ENCODE measurements around the gene PRMT9. TPM values are rescaled to one million over a fixed set of nuclear protein-coding genes. Genes with fewer than 3 reads are reported as not detected.

Gene PRMT9
- total RNA-seq (2014; rRNA removed; shearing (Covaris generic); ENCODE audit: low replicate concordance): 3.1 and 3.9 TPM in 2 replicates

GRCh38 chr4:147683717-147684700 lies at the start of gene PRMT9:
PRMT9 (minus strand) TSS chr4:147684163; CDS start chr4:147683987, 176 bp downstream.
- DNase-seq: peak; percentile 84
- H3K9me3 ChIP-seq: no peaks in the 10 kb centered on the region
- peak within 1 kb of the TSS; percentile 74 for H3K4me3 ChIP-seq
- no peaks in the 10 kb centered on the region for H3K27me3 ChIP-seq
- H3K36me3 ChIP-seq: peaks cover under 1% of the 10 kb centered on the region; the same call in 1 of the 2 replicates

- Histone ChIP-seq H3K9me3 (no peaks in the 10 kb centered on the region), H3K27me3 (no peaks in the 10 kb centered on the region), H3K4me3 (peak overlapping the region; percentile 77), H3K36me3 (no peaks in the 10 kb centered on the region; the same call in 1 of the 2 replicates)
- DNase-seq: peak; percentile 45
Measured at GRCh38 chr4:147732518-147733235, 48.7 kb upstream of the PRMT9 start.

GRCh38 chr4:147731580-147732517 lies 47.9 kb upstream of the PRMT9 start, which contains the start of gene ARHGAP10:
ARHGAP10 (plus strand) TSS chr4:147732088; CDS start chr4:147732302, 214 bp downstream.
- peak; percentile 85 for DNase-seq
- Histone ChIP-seq H3K9me3 (no peaks in the 10 kb centered on the region), H3K27me3 (no peaks in the 10 kb centered on the region), H3K36me3 (no peaks in the 10 kb centered on the region; the same call in 1 of the 2 replicates), H3K4me3 (peak within 1 kb of the TSS; percentile 77)

GRCh38 chr4:147730333-147730732 lies 46.4 kb upstream of the PRMT9 start:
- no peaks in the 10 kb centered on the region for H3K9me3 ChIP-seq
- no peak for DNase-seq

DNA sequence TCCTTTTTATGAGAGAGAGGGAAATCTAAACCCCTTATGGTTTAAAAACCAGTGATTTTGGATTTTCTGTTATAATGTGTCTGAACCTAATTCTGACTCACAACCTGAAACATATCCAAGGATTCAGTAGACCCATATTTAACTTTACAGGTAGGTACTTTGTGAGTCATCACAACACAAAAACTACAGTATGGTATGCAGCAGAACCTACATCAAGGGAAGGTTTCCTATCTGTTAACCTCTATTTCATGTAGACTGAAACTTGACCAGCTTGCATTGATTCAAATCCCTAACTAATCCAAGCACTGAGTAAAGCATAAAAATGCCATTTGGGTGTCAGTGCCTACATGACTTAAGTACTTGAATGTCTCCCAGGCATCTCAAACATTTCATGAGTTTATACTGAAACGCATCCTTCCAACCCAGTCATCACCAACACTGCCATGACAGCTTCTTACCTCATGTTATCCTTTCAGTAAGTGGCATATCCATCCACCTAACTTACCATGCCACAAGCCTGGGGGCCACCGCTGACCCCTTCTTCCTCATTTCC lies 43.6 kb upstream of the PRMT9 start:
- no peak for DNase-seq
- H3K4me3 ChIP-seq: no peak overlapping the region
- no peaks in the 10 kb centered on the region for H3K27me3 ChIP-seq
- H3K36me3 ChIP-seq: no peaks in the 10 kb centered on the region
- H3K9me3 ChIP-seq: no peaks in the 10 kb centered on the region

More at GRCh38 chr4:147730333-147730732, 46.4 kb upstream of the PRMT9 start:
- no peaks in the 10 kb centered on the region for H3K27me3 ChIP-seq
- H3K4me3 ChIP-seq: no peak overlapping the region
- no peaks in the 10 kb centered on the region; the same call in 1 of the 2 replicates for H3K36me3 ChIP-seq

GRCh38 chr4:147725673-147726072 lies 41.7 kb upstream of the PRMT9 start:
- no peaks in the 10 kb centered on the region for H3K27me3 ChIP-seq
- no peaks in the 10 kb centered on the region for H3K36me3 ChIP-seq
- H3K9me3 ChIP-seq: no peaks in the 10 kb centered on the region
- DNase-seq: no peak
- H3K4me3 ChIP-seq: no peak overlapping the region

DNA sequence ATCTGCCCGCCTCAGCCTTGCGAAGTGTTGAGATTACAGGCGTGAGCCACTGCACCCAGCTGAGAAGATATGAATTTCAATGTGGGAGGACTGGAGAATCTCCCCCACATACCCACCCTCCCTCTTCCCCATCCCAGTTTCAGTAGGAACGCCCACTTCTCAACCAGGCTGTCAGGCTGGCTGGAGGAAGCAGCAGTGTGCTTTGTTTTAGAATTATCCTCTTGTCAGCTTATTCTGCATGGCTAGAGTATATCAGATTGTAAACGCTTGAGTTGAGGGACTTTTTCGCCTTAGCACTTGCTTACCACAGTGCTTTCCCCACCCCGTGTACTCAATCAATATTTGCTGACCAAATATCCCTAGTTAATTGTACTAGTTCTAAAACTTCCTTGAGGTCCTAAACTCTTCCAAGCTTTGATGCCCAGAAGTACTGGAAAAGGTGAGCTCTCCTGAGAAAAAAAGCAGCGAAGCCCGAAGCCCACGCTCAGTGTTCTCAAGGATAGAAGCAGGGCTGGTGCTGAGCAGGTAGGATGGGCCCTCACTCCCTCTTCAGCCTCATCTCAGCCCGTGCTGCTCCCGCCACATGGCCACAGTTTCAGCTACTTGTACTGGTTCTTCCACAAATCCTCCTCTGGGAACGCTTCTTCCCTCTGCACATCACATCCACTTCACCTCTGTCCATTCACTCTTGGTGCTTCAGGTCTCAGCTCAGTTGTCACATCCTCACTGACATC lies 40.7 kb upstream of the PRMT9 start:
- H3K36me3 ChIP-seq: no peaks in the 10 kb centered on the region
- H3K4me3 ChIP-seq: no peak overlapping the region
- no peak for DNase-seq
- H3K9me3 ChIP-seq: no peaks in the 10 kb centered on the region
- H3K27me3 ChIP-seq: no peaks in the 10 kb centered on the region

GRCh38 chr4:147723326-147723725 lies 39.4 kb upstream of the PRMT9 start:
- Histone ChIP-seq H3K4me3 (no peak overlapping the region), H3K36me3 (no peaks in the 10 kb centered on the region), H3K27me3 (no peaks in the 10 kb centered on the region), H3K9me3 (no peaks in the 10 kb centered on the region)
- no peak for DNase-seq

- Histone ChIP-seq H3K9me3 (no peaks in the 10 kb centered on the region), H3K4me3 (no peak overlapping the region), H3K27me3 (no peaks in the 10 kb centered on the region), H3K36me3 (no peaks in the 10 kb centered on the region)
- DNase-seq: no peak
Measured at GRCh38 chr4:147717878-147718277, 33.9 kb upstream of the PRMT9 start.

GRCh38 chr4:147714575-147715401 lies 30.8 kb upstream of the PRMT9 start:
- peak; percentile 84 for DNase-seq
- Histone ChIP-seq H3K9me3 (no peaks in the 10 kb centered on the region), H3K36me3 (no peaks in the 10 kb centered on the region), H3K4me3 (peak overlapping the region; percentile 10; the same call in 1 of the 2 replicates), H3K27me3 (no peaks in the 10 kb centered on the region)

- Histone ChIP-seq H3K27me3 (no peaks in the 10 kb centered on the region), H3K36me3 (no peaks in the 10 kb centered on the region), H3K4me3 (peak overlapping the region; percentile 11; the same call in 1 of the 2 replicates), H3K9me3 (no peaks in the 10 kb centered on the region)
- peak; percentile 93 for DNase-seq
Measured at GRCh38 chr4:147709999-147710398, 26.0 kb upstream of the PRMT9 start.

GRCh38 chr4:147707892-147708672 lies 24.1 kb upstream of the PRMT9 start:
- no peaks in the 10 kb centered on the region for H3K27me3 ChIP-seq
- no peak overlapping the region for H3K4me3 ChIP-seq
- no peaks in the 10 kb centered on the region for H3K36me3 ChIP-seq
- DNase-seq: no peak
- H3K9me3 ChIP-seq: no peaks in the 10 kb centered on the region

DNA sequence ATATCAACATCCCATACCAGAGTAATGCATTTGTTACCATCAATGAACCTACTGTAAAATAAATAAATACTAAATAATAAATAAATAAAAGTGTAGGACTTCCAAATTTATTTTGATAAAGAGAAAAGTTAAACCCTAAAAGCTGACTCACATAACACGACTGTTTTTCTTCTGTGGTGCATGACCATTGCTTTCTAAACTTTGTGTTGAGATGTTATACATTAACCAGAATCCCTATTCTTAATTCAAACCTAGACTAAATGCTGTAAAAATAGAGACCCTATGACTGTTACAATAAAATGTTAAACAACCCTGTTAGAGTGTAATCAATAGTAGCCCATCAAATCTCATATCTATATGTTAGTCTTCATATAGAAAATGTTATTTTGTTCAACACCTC lies 20.9 kb upstream of the PRMT9 start:
- Histone ChIP-seq H3K9me3 (no peaks in the 10 kb centered on the region), H3K27me3 (no peaks in the 10 kb centered on the region), H3K4me3 (no peak overlapping the region), H3K36me3 (no peaks in the 10 kb centered on the region)
- DNase-seq: no peak

DNA sequence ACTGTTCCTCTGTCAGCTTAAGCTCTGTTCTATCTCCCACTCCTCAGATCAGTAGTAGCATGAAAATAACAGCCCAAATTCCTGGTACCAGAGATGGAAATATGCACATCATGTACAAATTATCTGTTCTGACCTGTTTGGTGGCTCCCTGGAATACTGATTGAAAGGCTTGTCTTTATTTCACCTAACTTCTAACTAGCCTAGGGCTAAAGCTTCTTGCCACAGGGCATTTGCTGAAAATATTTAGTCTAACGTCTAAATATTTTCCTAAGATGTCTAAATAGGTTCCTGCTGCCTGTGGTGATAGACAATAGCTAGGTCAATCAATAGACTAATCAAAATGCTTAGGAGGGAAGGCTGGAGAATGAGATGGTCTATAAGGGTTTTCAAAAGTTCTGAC lies 12.9 kb upstream of the PRMT9 start:
- no peak for DNase-seq
- Histone ChIP-seq H3K36me3 (no peaks in the 10 kb centered on the region), H3K27me3 (no peaks in the 10 kb centered on the region), H3K4me3 (no peak overlapping the region), H3K9me3 (no peaks in the 10 kb centered on the region)

All from MG63 (cell line).